GM12892 (cell line): ENCODE measurements around the gene TCTN3.

Experiments used
- POLR2A ChIP-seq: IDR thresholded peaks from 2 replicates; pipeline ENCODE4 v1.6.1; 2011; ENCODE audit warnings: low read depth, low read length, control low read depth
- POLR2AphosphoS5 ChIP-seq: IDR thresholded peaks from 2 replicates; pipeline ENCODE4 v1.6.1; 2011; ENCODE audit warnings: low read depth, low read length, control low read depth
- TAF1 ChIP-seq: IDR thresholded peaks from 2 replicates; pipeline ENCODE4 v1.6.1; 2011; ENCODE audit warnings: low read depth, mild to moderate bottlenecking, control low read depth, low read length, borderline replicate concordance

GRCh38 chr10:95637911-95638310 lies 55.8 kb downstream of the TCTN3 start:
- no peak for TF ChIP-seq POLR2AphosphoS5
- TF ChIP-seq POLR2A, result no peak
- no peak for TF ChIP-seq TAF1
